Naive B cell (primary cell): ENCODE data around the gene ZNF516. TPM values are rescaled to one million over a fixed set of nuclear protein-coding genes. Genes with fewer than 3 reads are reported as not detected.

Source experiments
- ATAC-seq, 2 donors: fragments of 150-1000 bp; cut with Tn5 transposase; 2 replicates each; pipeline ENCODE4 v1.10.0; 2021; ENCODE audit warnings: low read depth in 2 of 2, mild to moderate bottlenecking in 2 of 2, moderate library complexity in 2 of 2
- DNase-seq: peaks from one replicate; pipeline ENCODE4 v3.0.0; 2022
- H3K27ac Mint-ChIP-seq, 6 donors: one replicate each; pipeline ENCODE4 v1.8.0; 2020 to 2022; ENCODE audit warnings: mild to moderate bottlenecking in 6 of 6, mixed read lengths in 6 of 6, moderate library complexity in 5 of 6, inconsistent platforms in 2 of 6
- H3K27me3 Mint-ChIP-seq, 3 donors: one replicate each; pipeline ENCODE4 v1.8.0; 2021 to 2022; ENCODE audit warnings: mixed read lengths in 3 of 3, mild to moderate bottlenecking in 1 of 3
- H3K36me3 Mint-ChIP-seq, 2 donors: one replicate each; pipeline ENCODE4 v1.8.0; 2020 to 2022; ENCODE audit warnings: mixed read lengths in 2 of 2, inconsistent platforms in 1 of 2, mild to moderate bottlenecking in 1 of 2
- H3K4me1 Mint-ChIP-seq, 3 donors: one replicate each; pipeline ENCODE4 v1.8.0; 2020 to 2022; ENCODE audit warnings: mixed read lengths in 3 of 3, inconsistent platforms in 1 of 3, mild to moderate bottlenecking in 1 of 3, moderate library complexity in 1 of 3
- H3K4me3 Mint-ChIP-seq, 8 donors: one replicate each; pipeline ENCODE4 v1.8.0; 2020 to 2022; ENCODE audit warnings: mild to moderate bottlenecking in 8 of 8, mixed read lengths in 8 of 8, moderate library complexity in 8 of 8, inconsistent platforms in 2 of 8
- H3K9me3 Mint-ChIP-seq, 7 donors: one replicate each; pipeline ENCODE4 v1.8.0; 2020 to 2022; ENCODE audit warnings: mixed read lengths in 7 of 7, mild to moderate bottlenecking in 5 of 7, inconsistent platforms in 2 of 7, moderate library complexity in 1 of 7
- polyA plus RNA-seq, 6 donors: library from polyadenylated mRNA; unstranded; fragments of 300-500 nt; fragmentation: Illumina TruSeq; gene quantifications; one replicate each; pipeline ENCODE4 v1.2.3, GENCODE V29; 2021; ENCODE audit warnings: low read depth in 6 of 6

ZNF516 gene
- polyA plus RNA-seq, 6 donors from 2014 or later = 1.7 to 7.5 (median 4.8) TPM

DNA sequence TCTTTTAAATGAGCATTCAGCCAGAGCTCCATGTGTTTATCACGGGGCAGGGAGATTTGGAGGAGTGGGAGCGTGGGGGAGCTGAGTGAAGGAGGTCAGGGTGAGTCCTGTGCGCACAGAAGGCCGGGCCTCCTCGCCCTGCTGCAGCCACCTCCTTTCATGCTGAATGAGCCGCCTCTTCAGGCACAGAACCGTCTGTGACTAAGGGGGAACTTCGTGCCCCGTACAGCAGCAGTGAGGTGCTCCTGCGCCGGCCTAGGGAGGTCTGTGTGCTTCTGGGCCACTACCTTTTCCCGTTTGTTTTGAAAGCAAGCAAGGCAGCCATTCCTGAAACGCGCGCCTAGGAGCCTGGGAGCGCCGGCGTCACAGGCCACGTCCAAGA, 27.1 kb upstream of the ZNF516 start:
- no peaks in the 10 kb centered on the region for H3K36me3 Mint-ChIP-seq
- no peaks in the 10 kb centered on the region for H3K9me3 Mint-ChIP-seq
- H3K4me1 Mint-ChIP-seq = peaks cover 10 to 20% (median 20%) of the 10 kb centered on the region in 3 donors
- H3K27me3 Mint-ChIP-seq = peaks cover 19 to 39% (median 28%) of the 10 kb centered on the region in 3 donors
- H3K27ac Mint-ChIP-seq = no peak overlapping the region
- ATAC-seq (no peak), DNase-seq (no peak)
- H3K4me3 Mint-ChIP-seq = no peak overlapping the region

DNA sequence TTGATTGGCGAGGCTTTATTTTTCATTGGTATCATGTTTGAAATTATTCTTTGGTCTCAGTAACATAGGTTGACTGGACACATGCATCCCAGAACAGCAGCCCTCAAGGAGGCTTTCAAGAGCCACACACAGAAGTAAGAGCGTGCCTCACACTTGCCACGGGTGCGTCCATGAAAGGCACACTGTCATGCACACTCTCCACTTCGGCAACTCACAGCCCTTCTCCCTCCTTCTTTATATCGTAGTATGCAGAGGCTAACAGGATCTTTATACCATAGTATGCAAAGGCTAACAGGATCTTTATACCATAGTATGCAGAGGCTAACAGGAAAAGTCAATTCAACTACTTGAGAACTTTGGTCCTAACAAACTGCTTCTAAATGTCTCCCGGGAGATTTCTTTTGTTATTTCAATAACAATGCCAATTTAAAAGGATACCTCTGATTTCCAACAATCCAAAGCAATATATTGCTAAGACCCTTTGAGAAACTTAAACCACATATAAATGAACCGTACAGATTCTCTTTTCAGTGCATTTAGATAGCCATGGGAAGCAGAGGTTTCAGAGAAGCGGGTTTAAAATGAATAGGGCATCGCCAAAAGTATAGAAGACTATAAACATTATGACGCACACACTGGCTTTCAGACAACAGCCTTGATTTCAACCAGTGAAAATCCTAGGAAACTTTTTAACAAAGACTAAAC, 26.5 kb upstream of the ZNF516 start:
- Mint-ChIP-seq H3K27ac (no peak overlapping the region), H3K4me1 (peaks cover 10 to 20% (median 20%) of the 10 kb centered on the region in 3 donors)

GRCh38 chr18:76518860-76519538, 24.0 kb upstream of the ZNF516 start:
- Mint-ChIP-seq H3K4me3 (peak overlapping the region; percentile 70 to 91 (median 82)), H3K36me3 (no peaks in the 10 kb centered on the region), H3K27me3 (peaks cover 8 to 34% (median 22%) of the 10 kb centered on the region in 3 donors), H3K4me1 (peaks cover 10 to 20% (median 14%) of the 10 kb centered on the region in 3 donors), H3K27ac (peak overlapping the region in 3 of 6 donors; percentile 20 to 81 (median 46)), H3K9me3 (no peaks in the 10 kb centered on the region)
- no peak for ATAC-seq
- DNase-seq = no peak

More for the DNA sequence above, 26.5 kb upstream of the ZNF516 start:
- H3K27me3 Mint-ChIP-seq = peaks cover 13 to 34% (median 22%) of the 10 kb centered on the region in 3 donors
- DNase-seq (no peak), ATAC-seq (no peak)
- H3K4me3 Mint-ChIP-seq = no peak overlapping the region
- H3K9me3 Mint-ChIP-seq = no peaks in the 10 kb centered on the region
- H3K36me3 Mint-ChIP-seq = no peaks in the 10 kb centered on the region

DNA sequence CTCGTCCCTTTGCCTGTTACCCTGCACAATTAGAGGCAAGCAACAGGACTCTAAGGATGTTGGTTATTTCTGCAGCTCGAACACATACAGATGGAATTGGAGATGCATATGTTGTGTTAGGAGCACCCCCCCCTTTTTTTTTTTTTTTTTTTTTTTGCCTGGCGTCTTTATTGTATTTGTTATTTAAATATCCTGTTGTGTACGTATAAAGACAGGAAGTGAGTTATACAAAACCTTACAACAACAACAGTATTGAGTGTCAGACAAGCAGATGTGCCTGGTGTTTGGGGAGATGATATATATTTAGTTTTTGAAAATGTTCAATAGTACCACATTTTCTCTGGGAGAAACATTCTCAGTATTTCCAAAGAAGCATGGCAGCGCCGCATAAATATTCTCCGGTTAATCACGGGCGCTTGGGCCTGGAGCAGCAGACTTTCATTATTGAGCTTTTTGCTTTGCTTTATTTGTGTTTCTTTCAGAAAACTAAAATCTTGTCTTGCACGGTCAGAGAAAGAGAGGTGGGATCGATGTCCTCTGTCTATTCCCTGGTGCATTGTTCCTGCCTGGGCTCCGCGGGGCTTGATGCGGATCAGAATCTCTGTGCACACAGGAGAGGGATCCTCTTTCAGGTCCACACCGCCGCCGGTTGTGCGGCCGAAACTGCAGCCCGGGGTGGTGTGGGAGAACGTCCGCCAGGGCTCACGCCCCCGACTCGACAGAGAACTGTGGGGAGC, 23.2 kb upstream of the ZNF516 start:
- Mint-ChIP-seq H3K27ac (peak overlapping the region in 3 of 6 donors; percentile 1 to 33 (median 20)), H3K9me3 (peaks cover 0 to 2% (median 0%) of the 10 kb centered on the region in 7 donors), H3K4me3 (peak overlapping the region; percentile 70 to 91 (median 82)), H3K4me1 (peaks cover 10 to 20% (median 14%) of the 10 kb centered on the region in 3 donors), H3K27me3 (peaks cover 8 to 38% (median 25%) of the 10 kb centered on the region in 3 donors), H3K36me3 (no peaks in the 10 kb centered on the region)
- peak; percentile 64 to 67 for ATAC-seq
- peak; percentile 17 for DNase-seq

DNA sequence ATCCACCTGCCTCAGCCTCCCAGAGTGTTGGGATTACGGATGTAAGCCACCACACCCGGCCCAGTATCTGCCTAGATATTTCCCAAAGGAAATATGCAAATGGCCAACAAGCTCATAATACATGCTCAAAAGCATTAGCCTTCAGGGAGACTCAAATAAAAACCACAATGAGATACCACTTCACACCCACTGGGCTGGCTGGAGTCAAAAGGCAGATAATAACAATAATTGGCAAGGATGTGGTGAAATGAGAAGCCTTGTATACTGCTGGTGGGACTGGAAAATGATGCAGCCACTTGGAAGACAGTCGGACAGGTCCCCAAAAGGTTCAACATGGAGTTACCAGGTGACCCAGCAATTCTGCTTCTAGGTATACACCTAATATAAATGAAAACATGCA, 20.5 kb upstream of the ZNF516 start:
- no peaks in the 10 kb centered on the region for H3K36me3 Mint-ChIP-seq
- peaks cover 0 to 2% (median 0%) of the 10 kb centered on the region in 7 donors for H3K9me3 Mint-ChIP-seq
- ATAC-seq = no peak
- H3K4me3 Mint-ChIP-seq = no peak overlapping the region
- peaks cover 10 to 15% (median 14%) of the 10 kb centered on the region in 3 donors for H3K4me1 Mint-ChIP-seq
- no peak overlapping the region for H3K27ac Mint-ChIP-seq
- H3K27me3 Mint-ChIP-seq = peaks cover 8 to 32% (median 25%) of the 10 kb centered on the region in 3 donors
- no peak for DNase-seq

DNA sequence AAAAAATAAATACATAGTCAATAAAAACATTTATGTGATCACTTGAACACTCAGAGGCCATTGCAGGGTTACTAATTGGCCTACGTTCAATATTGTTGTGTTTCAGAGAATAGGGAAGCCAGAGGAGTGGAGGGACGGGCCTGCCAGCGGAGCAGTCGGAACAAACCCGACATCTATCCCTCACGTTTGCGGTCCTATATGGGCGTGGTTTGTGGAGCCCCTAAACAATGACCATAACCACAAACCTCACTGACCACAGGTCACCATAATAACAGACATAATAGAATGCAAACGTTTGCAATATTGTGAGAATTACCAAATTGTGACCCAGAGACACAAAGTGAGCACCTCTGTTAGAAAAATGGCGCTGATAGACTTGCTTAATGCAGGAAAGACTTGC, 19.5 kb upstream of the ZNF516 start:
- H3K36me3 Mint-ChIP-seq = no peaks in the 10 kb centered on the region
- H3K4me1 Mint-ChIP-seq = peaks cover 10 to 15% (median 14%) of the 10 kb centered on the region in 3 donors
- no peak overlapping the region for H3K27ac Mint-ChIP-seq
- DNase-seq (no peak), ATAC-seq (no peak)
- H3K27me3 Mint-ChIP-seq = peaks cover 14 to 32% (median 25%) of the 10 kb centered on the region in 3 donors
- peaks cover 0 to 2% (median 0%) of the 10 kb centered on the region in 7 donors for H3K9me3 Mint-ChIP-seq
- H3K4me3 Mint-ChIP-seq = no peak overlapping the region

DNA sequence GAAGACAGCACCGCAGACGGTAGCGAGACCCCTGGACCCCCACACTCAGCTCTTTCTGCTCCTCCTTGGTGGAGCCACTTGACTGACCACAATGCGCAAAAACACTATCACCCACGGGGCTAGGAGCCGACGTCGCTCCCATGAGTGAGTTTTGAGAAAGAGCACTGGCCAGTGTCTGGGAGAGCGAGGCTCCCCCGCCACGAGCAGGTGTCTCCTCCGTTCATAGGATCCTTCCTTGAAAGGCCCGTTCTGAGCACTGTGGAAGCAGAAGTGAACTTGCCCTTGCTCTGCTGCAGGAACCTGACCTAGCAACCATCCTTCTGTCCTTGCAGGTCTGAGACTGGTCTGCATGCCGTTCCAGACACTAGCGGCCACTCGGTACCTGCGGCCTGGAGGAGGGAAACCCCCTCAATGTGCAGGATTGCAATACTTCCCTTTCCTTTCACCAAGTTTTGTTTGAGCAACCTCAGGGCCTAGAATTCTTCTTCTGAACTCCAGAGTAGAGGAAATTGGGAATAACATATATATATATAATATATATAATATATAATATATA, 12.9 kb upstream of the ZNF516 start:
- H3K9me3 Mint-ChIP-seq = no peaks in the 10 kb centered on the region
- H3K4me3 Mint-ChIP-seq = no peak overlapping the region
- no peak for DNase-seq
- peaks cover 8 to 22% (median 9%) of the 10 kb centered on the region in 3 donors for H3K27me3 Mint-ChIP-seq
- H3K36me3 Mint-ChIP-seq = no peaks in the 10 kb centered on the region
- peak overlapping the region in 2 of 6 donors; percentile 11 to 47 for H3K27ac Mint-ChIP-seq
- no peaks in the 10 kb centered on the region for H3K4me1 Mint-ChIP-seq
- ATAC-seq = no peak

DNA sequence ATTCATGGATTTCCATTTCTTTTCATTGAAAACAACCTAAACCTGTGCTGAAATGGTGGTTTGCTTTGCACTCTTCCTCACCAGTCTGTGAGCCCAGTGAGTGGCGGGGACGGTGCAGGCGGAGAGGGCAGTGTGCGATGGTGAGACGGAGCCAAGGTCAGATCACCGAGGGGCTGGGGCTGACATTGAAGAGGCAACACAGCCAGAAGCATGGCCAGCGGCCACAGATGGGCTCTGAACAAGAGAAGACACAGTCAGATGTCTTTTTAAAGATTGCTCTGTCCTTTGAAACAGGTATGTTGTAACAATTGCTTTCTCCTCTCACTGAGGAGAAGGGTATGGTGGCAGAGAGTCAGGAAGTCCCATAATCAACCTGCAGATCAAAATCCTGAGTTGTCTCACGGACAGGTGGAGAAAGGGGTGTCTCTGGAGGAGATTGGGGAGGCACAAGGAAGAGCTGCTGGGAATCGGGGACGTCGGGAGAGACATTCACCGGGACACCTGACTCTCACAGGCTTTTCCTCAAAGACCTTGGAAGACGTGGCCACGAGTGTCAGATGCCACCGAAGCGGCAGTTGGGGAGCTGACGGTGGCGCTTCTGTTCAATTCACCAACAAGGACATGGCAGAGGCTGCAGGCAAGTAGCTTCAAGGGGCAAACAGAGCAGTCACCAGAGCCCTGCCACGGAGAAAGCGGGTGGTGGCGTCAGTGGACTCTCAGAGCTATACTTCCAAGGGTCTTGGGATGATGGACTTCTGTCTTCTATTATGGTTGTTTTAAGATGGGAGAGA, 12.1 kb upstream of the ZNF516 start:
- Mint-ChIP-seq H3K9me3 (no peaks in the 10 kb centered on the region), H3K4me3 (no peak overlapping the region), H3K4me1 (no peaks in the 10 kb centered on the region)

DNA sequence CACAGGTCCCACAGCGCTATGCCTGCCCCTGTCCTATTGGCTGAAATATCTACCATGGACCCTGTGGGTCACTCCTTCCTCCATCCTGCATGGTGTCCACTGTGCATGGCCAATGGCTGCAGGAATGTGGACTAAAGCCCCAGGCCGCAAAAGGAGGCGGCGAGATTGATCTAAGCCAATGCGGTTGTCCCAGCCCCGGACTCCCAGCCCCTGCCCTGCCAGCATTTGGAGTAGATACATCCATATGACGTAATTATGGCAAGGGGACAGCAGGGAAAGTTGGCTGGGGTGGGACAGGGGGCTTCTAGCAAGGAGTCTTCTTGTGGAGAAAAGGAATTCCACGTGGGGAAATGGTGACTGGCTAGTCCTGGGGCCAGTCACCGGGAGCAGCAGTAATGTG, 11.4 kb upstream of the ZNF516 start:
- no peak for ATAC-seq

More for the DNA sequence above, 12.1 kb upstream of the ZNF516 start:
- DNase-seq = no peak
- peak overlapping the region in 1 of 6 donors; percentile 22 for H3K27ac Mint-ChIP-seq
- peaks cover 8 to 22% (median 9%) of the 10 kb centered on the region in 3 donors for H3K27me3 Mint-ChIP-seq
- ATAC-seq = no peak
- no peaks in the 10 kb centered on the region for H3K36me3 Mint-ChIP-seq

GRCh38 chr18:76505614-76506013, 10.6 kb upstream of the ZNF516 start:
- no peak for DNase-seq
- H3K4me1 Mint-ChIP-seq = peaks cover 0 to 4% (median under 1%) of the 10 kb centered on the region in 3 donors
- no peak overlapping the region for H3K4me3 Mint-ChIP-seq
- peaks cover 8 to 22% (median 9%) of the 10 kb centered on the region in 3 donors for H3K27me3 Mint-ChIP-seq
- no peaks in the 10 kb centered on the region for H3K36me3 Mint-ChIP-seq
- no peaks in the 10 kb centered on the region for H3K9me3 Mint-ChIP-seq
- no peak overlapping the region for H3K27ac Mint-ChIP-seq
- ATAC-seq = no peak

More for the DNA sequence above, 11.4 kb upstream of the ZNF516 start:
- no peaks in the 10 kb centered on the region for H3K36me3 Mint-ChIP-seq
- DNase-seq = no peak
- peaks cover 8 to 22% (median 9%) of the 10 kb centered on the region in 3 donors for H3K27me3 Mint-ChIP-seq
- H3K4me1 Mint-ChIP-seq = peaks cover 0 to 4% (median 0%) of the 10 kb centered on the region in 3 donors
- H3K9me3 Mint-ChIP-seq = no peaks in the 10 kb centered on the region
- peak overlapping the region in 1 of 6 donors; percentile 60 for H3K27ac Mint-ChIP-seq
- H3K4me3 Mint-ChIP-seq = no peak overlapping the region

GRCh38 chr18:76504749-76505148, 9.7 kb upstream of the ZNF516 start:
- ATAC-seq (no peak), DNase-seq (no peak)
- peaks cover 5 to 10% (median 9%) of the 10 kb centered on the region in 3 donors for H3K4me1 Mint-ChIP-seq
- no peaks in the 10 kb centered on the region for H3K36me3 Mint-ChIP-seq
- no peak overlapping the region for H3K27ac Mint-ChIP-seq
- no peak overlapping the region for H3K4me3 Mint-ChIP-seq
- peaks cover 0 to 5% (median 2%) of the 10 kb centered on the region in 7 donors for H3K9me3 Mint-ChIP-seq
- peaks cover 5 to 22% (median 8%) of the 10 kb centered on the region in 3 donors for H3K27me3 Mint-ChIP-seq

DNA sequence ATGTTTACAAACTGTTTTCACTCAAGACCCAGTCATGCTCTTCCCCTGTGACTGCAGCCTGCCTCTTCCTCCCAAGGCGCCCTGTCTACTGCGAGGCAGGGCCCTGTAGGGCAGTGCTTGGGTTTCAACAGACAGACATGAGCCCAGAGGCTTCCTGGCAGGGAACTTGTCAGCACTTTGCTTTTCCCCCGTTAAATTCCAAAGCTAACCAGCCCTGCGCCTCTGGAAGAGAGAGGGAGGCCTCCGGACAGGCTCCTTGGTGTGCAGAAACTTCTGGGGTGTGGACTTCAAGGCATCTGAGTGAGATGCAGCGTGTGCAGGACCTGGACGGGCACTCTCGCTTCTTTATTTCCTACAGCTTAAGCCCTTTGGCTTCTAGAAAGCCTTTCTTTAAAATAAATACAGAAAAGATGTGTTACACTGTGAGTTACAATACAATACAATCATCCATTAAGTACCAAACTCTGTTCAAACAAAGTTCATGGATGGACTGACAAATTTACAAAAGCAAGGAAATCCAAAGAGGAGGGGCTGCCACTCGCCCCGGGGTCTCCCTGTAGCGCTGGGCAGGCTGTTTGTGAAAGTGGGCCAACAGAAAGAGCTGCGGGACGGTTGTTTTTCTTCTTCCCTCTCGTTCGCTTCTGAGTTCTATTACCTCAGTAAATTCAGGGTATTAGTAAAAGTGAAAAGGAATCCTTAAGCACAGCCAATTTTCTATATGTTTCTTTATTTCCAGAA, 8.8 kb upstream of the ZNF516 start:
- Mint-ChIP-seq H3K27ac (no peak overlapping the region), H3K4me1 (peaks cover 10 to 18% (median 16%) of the 10 kb centered on the region in 3 donors), H3K9me3 (peaks cover 0 to 5% (median 2%) of the 10 kb centered on the region in 7 donors), H3K4me3 (no peak overlapping the region), H3K36me3 (no peaks in the 10 kb centered on the region), H3K27me3 (peaks cover 0 to 22% (median 8%) of the 10 kb centered on the region in 3 donors)
- ATAC-seq (no peak), DNase-seq (no peak)
